Stimulated activated CD8-positive, alpha-beta memory T cell treated with anti-CD3 and anti-CD28 coated beads, Interleukin-4, amount 100 ng/mL, for 24 hours (primary cell): ENCODE measurements around the gene FOXJ1.

Experiments used
- DNase-seq: peaks from one replicate; pipeline ENCODE4 v3.0.0-alpha.2; 2020; ENCODE audit warnings: low read depth

The FOXJ1 gene

GRCh38 chr17:76140661-76141211 is 309 bp downstream of the FOXJ1 start:
- no peak for DNase-seq

- DNase-seq: peak; percentile 47
Measured at GRCh38 chr17:76139801-76140660, 1.0 kb downstream of the FOXJ1 start.

GRCh38 chr17:76138896-76139752 is 1.9 kb downstream of the FOXJ1 start:
- no peak for DNase-seq

- DNase-seq: no peak
Measured at GRCh38 chr17:76138234-76138895, 2.7 kb downstream of the FOXJ1 start.

- no peak for DNase-seq
Measured at GRCh38 chr17:76137351-76138233, 3.5 kb downstream of the FOXJ1 start.

GRCh38 chr17:76137001-76137350 is 4.1 kb downstream of the FOXJ1 start:
- no peak for DNase-seq

GRCh38 chr17:76136276-76137000 is 4.6 kb downstream of the FOXJ1 start:
- DNase-seq: no peak

GRCh38 chr17:76135810-76136188 is 5.2 kb downstream of the FOXJ1 start:
- no peak for DNase-seq

- DNase-seq: no peak
Measured at GRCh38 chr17:76134911-76135809, 5.9 kb downstream of the FOXJ1 start.

GRCh38 chr17:76132574-76133338 is 8.3 kb downstream of the FOXJ1 start:
- DNase-seq: no peak

- no peak for DNase-seq
Measured at GRCh38 chr17:76131692-76132573, 9.1 kb downstream of the FOXJ1 start.

- no peak for DNase-seq
Measured at GRCh38 chr17:76131051-76131691, 9.9 kb downstream of the FOXJ1 start.

- no peak for DNase-seq
Measured at GRCh38 chr17:76130473-76130872, 10.6 kb downstream of the FOXJ1 start.

- DNase-seq: no peak
Measured at GRCh38 chr17:76125922-76126321, 15.1 kb downstream of the FOXJ1 start.

GRCh38 chr17:76125391-76125675 is 15.7 kb downstream of the FOXJ1 start:
- DNase-seq: no peak

GRCh38 chr17:76124582-76125390 is 16.3 kb downstream of the FOXJ1 start:
- DNase-seq: no peak
